Activated CD8-positive, alpha-beta T cell treated with anti-CD3 and anti-CD28 coated beads for 36 hours (primary cell): ENCODE data around the gene DSE. TPM values are rescaled to one million over a fixed set of nuclear protein-coding genes. Genes with fewer than 3 reads are reported as not detected.
"Not testable (repeated sequence)": the region's sequence is repeated elsewhere in the genome, so short reads cannot be mapped to it uniquely, and the experiment has no call there.

ENCODE experiments used
- ATAC-seq: fragments of 200-7000 bp; cut with Tn5 transposase; one replicate; pipeline ENCODE4 v1.10.0; 2021; ENCODE audit warnings: mild to moderate bottlenecking, moderate library complexity
- CTCF ChIA-PET: fragments of 350-600 bp; sonication (Branson Sonifier 250); formaldehyde crosslinking; loops from one replicate; lab custom pipeline; 2021; ENCODE audit warnings: antibody characterized with exemption; lab: Charles Lee
- POLR2A ChIA-PET: fragments of 350-600 bp; sonication (Branson Sonifier 250); formaldehyde crosslinking; loops from one replicate; lab custom pipeline; 2021; ENCODE audit warnings: antibody characterized with exemption; lab: Charles Lee
- DNase-seq: peaks from one replicate; pipeline ENCODE4 v3.0.0-alpha.2; 2020
- H3K27ac Mint-ChIP-seq: one replicate; pipeline ENCODE4 v1.8.0; 2021; ENCODE audit warnings: mild to moderate bottlenecking, mixed read lengths
- H3K27me3 Mint-ChIP-seq: one replicate; pipeline ENCODE4 v1.8.0; 2021; ENCODE audit warnings: mixed read lengths
- H3K36me3 Mint-ChIP-seq: one replicate; pipeline ENCODE4 v1.8.0; 2021; ENCODE audit warnings: low read depth, mixed read lengths
- H3K4me1 Mint-ChIP-seq: one replicate; pipeline ENCODE4 v1.8.0; 2021; ENCODE audit warnings: low read depth, mixed read lengths
- H3K4me3 Mint-ChIP-seq: one replicate; pipeline ENCODE4 v1.8.0; 2021; ENCODE audit warnings: mild to moderate bottlenecking, moderate library complexity, mixed read lengths
- H3K9me3 Mint-ChIP-seq: one replicate; pipeline ENCODE4 v1.8.0; 2021; ENCODE audit warnings: mixed read lengths
- intact Hi-C: fragments of 100-400 bp; cut with micrococcal nuclease; formaldehyde crosslinking; loops from one replicate; pipeline ENCODE4 v1.10.0; 2022
- total RNA-seq, 2 experiments: library from RNA; stranded (reverse); gene quantifications; one replicate each; pipeline ENCODE4 v1.2.3, GENCODE V29; 2021
- TF ChIP-seq, protein P1 (sequence below): fragments of 200-600 bp; IDR thresholded peaks from one replicate; pipeline ENCODE4 v1.8.0; 2022; ENCODE audit warnings: antibody characterized with exemption, mild to moderate bottlenecking

Gene DSE
- total RNA-seq, 2 experiments from 2014 or later, result 5.3 to 5.4 TPM

DNA sequence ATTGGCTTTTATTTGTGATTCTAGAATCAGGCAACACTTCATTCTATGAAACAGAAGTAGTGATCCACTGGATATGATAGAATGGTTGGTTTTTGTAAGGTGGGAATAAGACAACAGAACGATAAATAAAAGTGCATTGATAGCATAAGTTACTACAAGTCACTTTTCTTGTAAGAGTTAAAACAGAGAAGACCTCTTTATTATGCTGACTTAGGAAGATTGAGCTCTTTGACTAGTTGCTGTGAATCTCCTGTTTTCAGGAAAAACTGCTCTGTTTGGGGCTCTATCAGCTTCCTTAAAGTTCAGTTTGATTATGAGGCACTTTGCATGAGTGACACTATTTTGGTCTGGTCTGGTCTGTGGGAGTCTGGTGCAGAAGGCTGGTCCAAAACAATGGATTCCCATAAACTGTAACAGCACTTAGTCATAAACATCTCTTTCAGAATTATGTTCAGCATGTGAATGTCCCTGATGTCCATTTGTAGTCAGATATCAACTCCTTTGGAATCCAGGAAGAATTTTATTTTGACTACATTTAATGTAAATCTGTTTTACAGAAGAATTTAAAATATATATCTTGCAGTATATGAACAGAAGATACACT, 35.0 kb upstream of the DSE start:
- TF ChIP-seq, protein P1, sequence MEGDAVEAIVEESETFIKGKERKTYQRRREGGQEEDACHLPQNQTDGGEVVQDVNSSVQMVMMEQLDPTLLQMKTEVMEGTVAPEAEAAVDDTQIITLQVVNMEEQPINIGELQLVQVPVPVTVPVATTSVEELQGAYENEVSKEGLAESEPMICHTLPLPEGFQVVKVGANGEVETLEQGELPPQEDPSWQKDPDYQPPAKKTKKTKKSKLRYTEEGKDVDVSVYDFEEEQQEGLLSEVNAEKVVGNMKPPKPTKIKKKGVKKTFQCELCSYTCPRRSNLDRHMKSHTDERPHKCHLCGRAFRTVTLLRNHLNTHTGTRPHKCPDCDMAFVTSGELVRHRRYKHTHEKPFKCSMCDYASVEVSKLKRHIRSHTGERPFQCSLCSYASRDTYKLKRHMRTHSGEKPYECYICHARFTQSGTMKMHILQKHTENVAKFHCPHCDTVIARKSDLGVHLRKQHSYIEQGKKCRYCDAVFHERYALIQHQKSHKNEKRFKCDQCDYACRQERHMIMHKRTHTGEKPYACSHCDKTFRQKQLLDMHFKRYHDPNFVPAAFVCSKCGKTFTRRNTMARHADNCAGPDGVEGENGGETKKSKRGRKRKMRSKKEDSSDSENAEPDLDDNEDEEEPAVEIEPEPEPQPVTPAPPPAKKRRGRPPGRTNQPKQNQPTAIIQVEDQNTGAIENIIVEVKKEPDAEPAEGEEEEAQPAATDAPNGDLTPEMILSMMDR, result no peak
- POLR2A ChIA-PET, result no interaction called here
- no peak overlapping the region for H3K27ac Mint-ChIP-seq
- H3K4me3 Mint-ChIP-seq, result no peak overlapping the region
- CTCF ChIA-PET, result interaction anchor here (1.0 kb wide), 1 partner anchor 48 kb away, joined by 3 read pairs; no protein-coding TSS in a partner anchor
- intact Hi-C loops, result no loop called here
- H3K4me1 Mint-ChIP-seq, result no peaks in the 10 kb centered on the region
- H3K9me3 Mint-ChIP-seq, result peaks cover 6% of the 10 kb centered on the region
- ATAC-seq (no peak), DNase-seq (no peak)
- H3K36me3 Mint-ChIP-seq, result no peaks in the 10 kb centered on the region
- no peaks in the 10 kb centered on the region for H3K27me3 Mint-ChIP-seq

DNA sequence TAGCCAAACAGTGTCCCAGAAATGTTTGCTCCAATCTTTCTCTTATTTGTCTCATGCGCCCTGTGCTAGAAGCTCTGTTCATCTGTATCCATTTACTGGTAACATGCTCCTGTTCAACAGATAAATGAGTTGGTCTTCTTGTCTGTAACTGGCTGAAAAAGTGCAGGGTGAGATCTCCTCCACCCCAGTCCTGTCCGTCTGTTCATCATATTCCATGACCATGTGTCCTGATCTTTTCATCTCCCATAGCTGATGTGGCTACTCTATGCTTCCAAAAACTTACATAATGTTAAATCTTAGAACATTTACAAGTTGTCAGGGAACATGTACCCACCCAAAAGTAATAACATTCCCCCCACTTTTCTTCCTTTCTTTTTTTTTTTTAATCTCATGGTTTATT, 31.8 kb upstream of the DSE start:
- Mint-ChIP-seq H3K27me3 (no peaks in the 10 kb centered on the region), H3K36me3 (no peaks in the 10 kb centered on the region), H3K9me3 (peaks cover 4% of the 10 kb centered on the region), H3K4me3 (no peak overlapping the region), H3K27ac (no peak overlapping the region), H3K4me1 (no peaks in the 10 kb centered on the region)
- CTCF ChIA-PET, result no interaction called here
- POLR2A ChIA-PET, result no interaction called here
- DNase-seq (no peak), ATAC-seq (no peak)
- TF ChIP-seq, protein P1, result no peak
- intact Hi-C loops, result no loop called here

DNA sequence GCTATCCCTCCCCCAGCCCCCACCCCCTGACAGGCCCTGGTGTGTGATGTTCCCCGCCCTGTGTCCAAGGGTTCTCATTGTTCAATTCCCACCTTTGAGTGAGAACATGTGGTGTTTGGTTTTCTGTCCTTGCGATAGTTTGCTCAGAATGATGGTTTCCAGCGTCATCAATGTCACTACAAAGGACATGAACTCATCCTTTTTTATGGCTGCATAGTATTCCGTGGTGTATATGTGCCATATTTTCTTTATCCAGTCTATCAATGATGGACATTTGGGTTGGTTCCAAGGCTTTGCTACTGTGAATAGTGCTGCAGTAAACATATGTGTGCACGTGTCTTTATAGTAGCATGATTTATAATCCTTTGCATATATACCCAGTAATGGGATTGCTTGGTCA, 30.1 kb upstream of the DSE start:
- H3K27ac Mint-ChIP-seq, DNase-seq, intact Hi-C loops, H3K27me3 Mint-ChIP-seq, ATAC-seq, CTCF ChIA-PET, H3K36me3 Mint-ChIP-seq, H3K4me3 Mint-ChIP-seq, H3K9me3 Mint-ChIP-seq, H3K4me1 Mint-ChIP-seq, POLR2A ChIA-PET: not testable (repeated sequence)

DNA sequence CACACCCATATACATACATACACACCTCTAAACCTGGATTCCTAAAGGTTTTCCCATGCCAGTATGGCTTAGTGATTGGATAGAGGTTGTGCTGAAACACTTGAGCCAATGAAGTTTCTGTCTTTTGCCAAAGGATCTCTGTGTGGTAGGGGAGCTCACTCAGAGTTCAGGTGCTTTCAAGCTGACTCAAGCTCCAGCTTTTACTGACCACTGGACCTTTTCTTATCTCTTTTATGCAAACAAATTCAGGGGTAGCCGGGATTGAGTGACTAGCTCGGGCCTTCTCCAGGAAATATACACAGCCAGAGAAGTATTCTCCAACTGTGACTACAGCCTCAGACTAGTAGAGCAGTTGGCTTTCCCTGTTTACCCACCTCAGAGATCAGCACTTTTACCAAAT, 21.5 kb upstream of the DSE start:
- H3K27ac Mint-ChIP-seq, result no peak overlapping the region
- H3K27me3 Mint-ChIP-seq, result no peaks in the 10 kb centered on the region
- ChIA-PET CTCF (interaction anchor here (1.0 kb wide), 1 partner anchor 11 kb away, joined by 3 read pairs; no protein-coding TSS in a partner anchor), POLR2A (no interaction called here)
- no peaks in the 10 kb centered on the region for H3K9me3 Mint-ChIP-seq
- ATAC-seq (no peak), DNase-seq (no peak)
- H3K4me1 Mint-ChIP-seq, result no peaks in the 10 kb centered on the region
- no peak overlapping the region for H3K4me3 Mint-ChIP-seq
- H3K36me3 Mint-ChIP-seq, result no peaks in the 10 kb centered on the region
- intact Hi-C loops, result no loop called here
- TF ChIP-seq, protein P1, result no peak

DNA sequence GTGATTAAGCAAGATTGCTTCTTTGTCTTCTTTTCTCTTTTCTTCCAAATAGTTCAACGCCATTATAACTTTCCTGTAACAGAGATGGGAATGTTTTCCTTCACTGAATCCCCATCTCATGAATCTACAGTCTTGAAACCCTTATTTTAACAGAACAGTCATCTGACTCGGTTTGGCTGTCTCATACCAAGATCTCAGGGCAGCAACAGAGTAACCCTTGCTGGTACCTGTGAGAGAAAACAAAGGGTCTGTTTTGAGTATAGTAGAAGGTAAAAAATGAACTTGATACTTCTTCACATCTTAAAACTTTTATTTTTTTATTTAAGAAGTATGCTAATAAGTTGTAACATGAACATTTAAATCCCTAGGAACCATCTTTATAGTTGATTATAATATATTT, 19.6 kb upstream of the DSE start:
- no peaks in the 10 kb centered on the region for H3K9me3 Mint-ChIP-seq
- DNase-seq (no peak), ATAC-seq (no peak)
- TF ChIP-seq, protein P1, result no peak
- no peak overlapping the region for H3K27ac Mint-ChIP-seq
- intact Hi-C loops, result no loop called here
- H3K4me1 Mint-ChIP-seq, result no peaks in the 10 kb centered on the region
- ChIA-PET CTCF (no interaction called here), POLR2A (interaction anchor here (0.7 kb wide), 2 partner anchors 54 to 203 kb away, joined by 3 to 5 read pairs; no protein-coding TSS in a partner anchor)
- no peaks in the 10 kb centered on the region for H3K27me3 Mint-ChIP-seq
- no peak overlapping the region for H3K4me3 Mint-ChIP-seq
- H3K36me3 Mint-ChIP-seq, result no peaks in the 10 kb centered on the region
